CD14-positive monocyte (primary cell): ENCODE data around the gene SLC39A9. TPM values are rescaled to one million over a fixed set of nuclear protein-coding genes. Genes with fewer than 3 reads are reported as not detected.

ENCODE experiments used
- DNase-seq, 3 donors: peaks; one replicate each; pipeline ENCODE4 v3.0.0-alpha.2; 2011 to 2022
- H2AFZ ChIP-seq: 2 replicates; pipeline ENCODE4 v1.6.0; 2012; ENCODE audit warnings: mild to moderate bottlenecking, low read depth, low read length, inconsistent platforms; ENCODE audit not compliant: insufficient read depth, poor library complexity, severe bottlenecking
- H3K27ac ChIP-seq, 2 donors: 1 replicate in 1 of 2; 2 replicates in 1 of 2; pipeline ENCODE4 v1.5.1; 2012 to 2013; ENCODE audit warnings: low read length in 2 of 2, control low read depth in 1 of 2, inconsistent platforms in 1 of 2, low read depth in 1 of 2, mild to moderate bottlenecking in 1 of 2
- H3K27me3 ChIP-seq, 2 donors: one replicate each; pipeline versions ENCODE4 v1.6.0 to v1.6.1; 2011 to 2013; ENCODE audit warnings: low read length in 2 of 2; ENCODE audit not compliant: control insufficient read depth in 2 of 2, insufficient read depth in 2 of 2
- H3K36me3 ChIP-seq, 2 donors: replicated peaks in 1 of 2; 1 replicate in 1 of 2; 2 replicates in 1 of 2; pipeline versions ENCODE4 v1.5.1 to v1.6.1; 2012 to 2013; ENCODE audit warnings: low read length in 2 of 2, control low read depth in 1 of 2, inconsistent platforms in 1 of 2, mild to moderate bottlenecking in 1 of 2; ENCODE audit not compliant: insufficient read depth in 2 of 2, control insufficient read depth in 1 of 2
- H3K4me1 ChIP-seq, 2 donors: 1 replicate in 1 of 2; 2 replicates in 1 of 2; pipeline versions ENCODE4 v1.5.1 to v1.6.1; 2012 to 2013; ENCODE audit warnings: low read length in 2 of 2, control low read depth in 1 of 2, inconsistent platforms in 1 of 2, mild to moderate bottlenecking in 1 of 2, moderate library complexity in 1 of 2; ENCODE audit not compliant: insufficient read depth in 2 of 2, control insufficient read depth in 1 of 2
- H3K4me2 ChIP-seq: replicated peaks from 2 replicates; pipeline ENCODE3; 2012; ENCODE audit warnings: low read length, moderate library complexity, mild to moderate bottlenecking; ENCODE audit not compliant: poor library complexity, severe bottlenecking; ENCODE audit errors: extremely low read depth
- H3K4me3 ChIP-seq, 3 experiments: fragments of 200-600 bp in 1 of 3; sonication (generic) in 1 of 3; replicated peaks in 1 of 3; 1 replicate in 2 of 3; 2 replicates in 1 of 3; pipeline ENCODE4 v1.5.1; 2011 to 2013; ENCODE audit warnings: low read length in 3 of 3, mild to moderate bottlenecking in 3 of 3, control low read depth in 2 of 3, low read depth in 2 of 3, inconsistent platforms in 1 of 3, moderate library complexity in 1 of 3
- H3K79me2 ChIP-seq: 2 replicates; pipeline ENCODE4 v1.6.0; 2012; ENCODE audit warnings: mild to moderate bottlenecking, control low read depth, inconsistent platforms, low read length, moderate library complexity; ENCODE audit not compliant: insufficient read depth
- H3K9ac ChIP-seq: 2 replicates; pipeline ENCODE4 v1.6.0; 2017; ENCODE audit warnings: low read length, mild to moderate bottlenecking; ENCODE audit not compliant: insufficient read depth, poor library complexity, severe bottlenecking
- H3K9me3 ChIP-seq, 2 donors: replicated peaks in 1 of 2; 1 replicate in 1 of 2; 2 replicates in 1 of 2; pipeline versions ENCODE4 v1.5.1 to v1.6.1; 2012 to 2013; ENCODE audit warnings: low read length in 2 of 2, control low read depth in 1 of 2; ENCODE audit not compliant: control insufficient read depth in 1 of 2, insufficient read depth in 1 of 2
- H4K20me1 ChIP-seq: 2 replicates; pipeline ENCODE4 v1.6.0; 2012; ENCODE audit warnings: mild to moderate bottlenecking, low read length, control low read depth, moderate library complexity; ENCODE audit not compliant: insufficient read depth
- H3K27ac Mint-ChIP-seq, 7 donors: one replicate each; pipeline ENCODE4 v1.8.0; 2020; ENCODE audit warnings: mild to moderate bottlenecking in 7 of 7, mixed read lengths in 7 of 7, moderate library complexity in 6 of 7, inconsistent platforms in 2 of 7
- H3K27me3 Mint-ChIP-seq, 3 donors: one replicate each; pipeline ENCODE4 v1.8.0; 2021 to 2022; ENCODE audit warnings: low read depth in 3 of 3, mild to moderate bottlenecking in 3 of 3, mixed read lengths in 3 of 3, moderate library complexity in 3 of 3, inconsistent platforms in 1 of 3
- H3K36me3 Mint-ChIP-seq, 2 donors: one replicate each; pipeline ENCODE4 v1.8.0; 2020; ENCODE audit warnings: mixed read lengths in 2 of 2, inconsistent platforms in 1 of 2, mild to moderate bottlenecking in 1 of 2
- H3K4me1 Mint-ChIP-seq: one replicate; pipeline ENCODE4 v1.8.0; 2020; ENCODE audit warnings: mild to moderate bottlenecking, mixed read lengths
- H3K4me3 Mint-ChIP-seq, 2 donors: one replicate each; pipeline ENCODE4 v1.8.0; 2020; ENCODE audit warnings: mild to moderate bottlenecking in 2 of 2, mixed read lengths in 2 of 2, moderate library complexity in 1 of 2
- H3K9me3 Mint-ChIP-seq, 7 donors: one replicate each; pipeline ENCODE4 v1.8.0; 2020 to 2022; ENCODE audit warnings: mixed read lengths in 7 of 7, mild to moderate bottlenecking in 6 of 7, moderate library complexity in 6 of 7, inconsistent platforms in 2 of 7
- WGBS: methylation state at CpG from one replicate; pipeline ENCODE4 v1.1.5; 2013; ENCODE audit warnings: missing lambda C conversion rate; ENCODE audit not compliant: insufficient coverage; 5-methylcytosine and 5-hydroxymethylcytosine counted together
- intact Hi-C, 2 donors: fragments of 100-400 bp; cut with micrococcal nuclease; formaldehyde crosslinking; loops; one replicate each; pipeline versions ENCODE4 v1.15.0 to v1.15.1; 2023
- polyA plus RNA-seq, 3 donors: library from polyadenylated mRNA; depleted of rRNA in 1 of 3; unstranded in 2 of 3; stranded (reverse) in 1 of 3; fragments of 300-500 nt in 2 of 3; fragments of >200 nt in 1 of 3; fragmentation: Illumina TruSeq in 2 of 3; gene quantifications; 1 replicate in 2 of 3; 2 replicates in 1 of 3; pipeline ENCODE4 v1.2.3, GENCODE V29; 2012 to 2021
- TF ChIP-seq, protein P1 (sequence below): fragments of 200-600 bp; IDR thresholded peaks from one replicate; pipeline ENCODE4 v1.8.0; 2022; ENCODE audit warnings: antibody characterized with exemption, mild to moderate bottlenecking

Gene SLC39A9
- polyA plus RNA-seq, 3 donors, result 28.6 to 44.2 (median 37.6) TPM

DNA sequence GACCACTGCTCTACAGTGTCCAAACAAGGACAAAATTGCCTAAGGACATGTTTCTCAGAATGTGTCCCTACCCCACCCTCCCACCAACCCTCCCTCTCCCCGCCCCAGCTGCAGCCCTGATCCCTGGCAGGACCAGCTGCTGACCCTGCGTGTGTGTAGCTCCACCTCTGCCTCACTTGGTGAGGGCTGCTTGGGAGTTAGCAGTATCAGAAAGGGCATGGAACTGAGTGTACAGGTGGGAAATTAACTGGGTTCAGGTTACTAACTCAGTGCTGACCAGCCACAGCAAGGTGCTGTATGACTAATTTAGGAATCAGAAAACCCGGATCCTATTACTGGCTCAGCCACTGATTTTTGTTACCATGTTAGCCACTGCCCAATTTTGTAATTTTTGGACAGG lies 74.8 kb downstream of the SLC39A9 start:
- H3K27me3 ChIP-seq, result no peaks in the 10 kb centered on the region
- no peaks in the 10 kb centered on the region for H4K20me1 ChIP-seq
- WGBS, result 93% methylated on average over 2 of the region's 3 CpGs
- H3K79me2 ChIP-seq, result no peaks in the 10 kb centered on the region
- no peaks in the 10 kb centered on the region for H3K36me3 ChIP-seq
- peaks cover 16% of the 10 kb centered on the region for H3K4me1 Mint-ChIP-seq
- H3K4me3 Mint-ChIP-seq, result no peak overlapping the region
- no peak overlapping the region for H3K4me3 ChIP-seq
- H3K9me3 Mint-ChIP-seq, result peaks cover 0 to 3% (median 0%) of the 10 kb centered on the region in 7 donors
- H3K9me3 ChIP-seq, result no peaks in the 10 kb centered on the region
- TF ChIP-seq, protein P1, sequence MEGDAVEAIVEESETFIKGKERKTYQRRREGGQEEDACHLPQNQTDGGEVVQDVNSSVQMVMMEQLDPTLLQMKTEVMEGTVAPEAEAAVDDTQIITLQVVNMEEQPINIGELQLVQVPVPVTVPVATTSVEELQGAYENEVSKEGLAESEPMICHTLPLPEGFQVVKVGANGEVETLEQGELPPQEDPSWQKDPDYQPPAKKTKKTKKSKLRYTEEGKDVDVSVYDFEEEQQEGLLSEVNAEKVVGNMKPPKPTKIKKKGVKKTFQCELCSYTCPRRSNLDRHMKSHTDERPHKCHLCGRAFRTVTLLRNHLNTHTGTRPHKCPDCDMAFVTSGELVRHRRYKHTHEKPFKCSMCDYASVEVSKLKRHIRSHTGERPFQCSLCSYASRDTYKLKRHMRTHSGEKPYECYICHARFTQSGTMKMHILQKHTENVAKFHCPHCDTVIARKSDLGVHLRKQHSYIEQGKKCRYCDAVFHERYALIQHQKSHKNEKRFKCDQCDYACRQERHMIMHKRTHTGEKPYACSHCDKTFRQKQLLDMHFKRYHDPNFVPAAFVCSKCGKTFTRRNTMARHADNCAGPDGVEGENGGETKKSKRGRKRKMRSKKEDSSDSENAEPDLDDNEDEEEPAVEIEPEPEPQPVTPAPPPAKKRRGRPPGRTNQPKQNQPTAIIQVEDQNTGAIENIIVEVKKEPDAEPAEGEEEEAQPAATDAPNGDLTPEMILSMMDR, result no peak
- no peak overlapping the region for H3K4me2 ChIP-seq
- intact Hi-C loops, result no loop called here
- H3K27me3 Mint-ChIP-seq, result peaks cover 6 to 15% (median 9%) of the 10 kb centered on the region in 3 donors
- H3K36me3 Mint-ChIP-seq, result peaks cover 0 to 2% of the 10 kb centered on the region in 2 donors
- no peak overlapping the region for H3K27ac ChIP-seq
- H2AFZ ChIP-seq, result no peak overlapping the region
- no peak overlapping the region for H3K9ac ChIP-seq
- H3K4me1 ChIP-seq, result peaks cover 14 to 15% of the 10 kb centered on the region in 2 donors
- H3K27ac Mint-ChIP-seq, result no peak overlapping the region
- no peak for DNase-seq

DNA sequence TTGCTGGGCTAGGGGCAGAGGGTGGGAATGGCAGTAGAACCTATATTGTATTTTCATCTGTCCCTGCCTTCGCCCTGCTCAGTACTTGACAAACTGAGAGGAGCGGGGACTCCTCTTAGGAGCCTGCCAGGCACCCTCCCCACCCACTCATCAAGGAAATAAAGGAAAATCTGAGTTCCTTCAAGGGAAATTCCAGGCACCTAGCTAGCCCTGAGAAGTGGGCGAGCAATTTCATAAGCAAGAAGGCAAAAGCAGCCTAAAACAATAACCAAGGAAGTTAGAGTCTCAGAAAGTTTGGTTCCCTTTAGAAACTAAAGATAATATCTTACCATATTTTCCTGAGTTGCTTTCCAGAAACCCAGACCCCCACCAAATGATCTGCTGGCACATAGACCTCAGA lies 75.5 kb downstream of the SLC39A9 start:
- intact Hi-C loops, result no loop called here
- Histone ChIP-seq H3K4me3 (no peak overlapping the region), H3K79me2 (no peaks in the 10 kb centered on the region), H3K9me3 (no peaks in the 10 kb centered on the region), H3K4me1 (peaks cover 7 to 8% of the 10 kb centered on the region in 2 donors), H3K9ac (no peak overlapping the region), H3K4me2 (no peak overlapping the region), H2AFZ (no peak overlapping the region), H3K27ac (no peak overlapping the region), H3K36me3 (no peaks in the 10 kb centered on the region), H4K20me1 (no peaks in the 10 kb centered on the region), H3K27me3 (no peaks in the 10 kb centered on the region)
- H3K4me1 Mint-ChIP-seq, result peaks cover 10% of the 10 kb centered on the region
- no peak overlapping the region for H3K27ac Mint-ChIP-seq
- TF ChIP-seq, protein P1, result no peak
- WGBS, result no CpG with 5 or more reads among the region's 3 CpGs
- peaks cover 6 to 12% (median 11%) of the 10 kb centered on the region in 3 donors for H3K27me3 Mint-ChIP-seq
- H3K36me3 Mint-ChIP-seq, result peaks cover 0 to 2% of the 10 kb centered on the region in 2 donors
- H3K9me3 Mint-ChIP-seq, result peaks cover 0 to 3% (median 0%) of the 10 kb centered on the region in 7 donors
- DNase-seq, result no peak
- no peak overlapping the region for H3K4me3 Mint-ChIP-seq
